Common myeloid progenitor, CD34-positive (primary cell): ENCODE results near the gene CNTN5.

Experiments used
- CTCF ChIA-PET: fragments of 350-600 bp; sonication (Branson Sonifier 250); formaldehyde crosslinking; loops from one replicate; lab custom pipeline; 2021; ENCODE audit warnings: antibody characterized with exemption; lab: Charles Lee
- POLR2A ChIA-PET: fragments of 350-600 bp; sonication (Branson Sonifier 250); formaldehyde crosslinking; loops from one replicate; lab custom pipeline; 2021; ENCODE audit warnings: antibody characterized with exemption; lab: Charles Lee
- DNase-seq, 3 donors: peaks; one replicate each; pipeline versions ENCODE4 v3.0.0 to v3.0.0-alpha.2; 2013
- H3K27ac ChIP-seq, 2 experiments: 1 replicate in 1 of 2; 2 replicates in 1 of 2; pipeline ENCODE4 v1.7.0; 2013; ENCODE audit warnings: inconsistent platforms in 2 of 2, low read length in 2 of 2, mild to moderate bottlenecking in 2 of 2, low read depth in 1 of 2, moderate library complexity in 1 of 2; ENCODE audit not compliant: severe bottlenecking in 2 of 2, insufficient read depth in 1 of 2, poor library complexity in 1 of 2
- H3K27me3 ChIP-seq, 5 experiments: replicated peaks in 2 of 5; 1 replicate in 3 of 5; 2 replicates in 2 of 5; pipeline versions ENCODE4 v1.6.1 to v1.7.0; 2013; ENCODE audit warnings: low read length in 4 of 5, mild to moderate bottlenecking in 2 of 5, moderate library complexity in 2 of 5, inconsistent platforms in 1 of 5; ENCODE audit not compliant: insufficient read depth in 5 of 5, control insufficient read depth in 4 of 5
- H3K36me3 ChIP-seq, 4 experiments: 1 replicate in 2 of 4; 2 replicates in 2 of 4; pipeline versions ENCODE4 v1.6.1 to v1.7.0; 2013; ENCODE audit warnings: low read length in 3 of 4, control low read depth in 1 of 4, mild to moderate bottlenecking in 1 of 4; ENCODE audit not compliant: control insufficient read depth in 4 of 4, insufficient read depth in 4 of 4
- H3K4me1 ChIP-seq, 4 experiments: 1 replicate in 3 of 4; 2 replicates in 1 of 4; pipeline versions ENCODE4 v1.6.1 to v1.7.1; 2013; ENCODE audit warnings: low read length in 3 of 4, mild to moderate bottlenecking in 3 of 4, control low read depth in 1 of 4, inconsistent platforms in 1 of 4, moderate library complexity in 1 of 4; ENCODE audit not compliant: control insufficient read depth in 4 of 4, insufficient read depth in 4 of 4; ENCODE audit errors: control extremely low read depth in 1 of 4
- H3K4me3 ChIP-seq, 7 experiments: 1 replicate in 4 of 7; 2 replicates in 3 of 7; pipeline versions ENCODE4 v1.5.1 to v1.7.0; 2013; ENCODE audit warnings: mild to moderate bottlenecking in 7 of 7, low read length in 6 of 7, moderate library complexity in 6 of 7, inconsistent platforms in 2 of 7, low read depth in 2 of 7, control low read depth in 1 of 7; ENCODE audit not compliant: insufficient read depth in 4 of 7, control insufficient read depth in 1 of 7; ENCODE audit errors: extremely low read depth in 1 of 7
- H3K9me3 ChIP-seq, 5 experiments: 1 replicate in 4 of 5; 2 replicates in 1 of 5; pipeline versions ENCODE4 v1.6.1 to v1.7.1; 2013; ENCODE audit warnings: low read length in 4 of 5, mild to moderate bottlenecking in 2 of 5, inconsistent platforms in 1 of 5, low read depth in 1 of 5, moderate library complexity in 1 of 5; ENCODE audit not compliant: control insufficient read depth in 4 of 5, insufficient read depth in 2 of 5; ENCODE audit errors: control extremely low read depth in 1 of 5
- WGBS: methylation state at CpG from one replicate; pipeline ENCODE4 v1.1.5; 2013; ENCODE audit not compliant: insufficient coverage; 5-methylcytosine and 5-hydroxymethylcytosine counted together

The CNTN5 gene

DNA sequence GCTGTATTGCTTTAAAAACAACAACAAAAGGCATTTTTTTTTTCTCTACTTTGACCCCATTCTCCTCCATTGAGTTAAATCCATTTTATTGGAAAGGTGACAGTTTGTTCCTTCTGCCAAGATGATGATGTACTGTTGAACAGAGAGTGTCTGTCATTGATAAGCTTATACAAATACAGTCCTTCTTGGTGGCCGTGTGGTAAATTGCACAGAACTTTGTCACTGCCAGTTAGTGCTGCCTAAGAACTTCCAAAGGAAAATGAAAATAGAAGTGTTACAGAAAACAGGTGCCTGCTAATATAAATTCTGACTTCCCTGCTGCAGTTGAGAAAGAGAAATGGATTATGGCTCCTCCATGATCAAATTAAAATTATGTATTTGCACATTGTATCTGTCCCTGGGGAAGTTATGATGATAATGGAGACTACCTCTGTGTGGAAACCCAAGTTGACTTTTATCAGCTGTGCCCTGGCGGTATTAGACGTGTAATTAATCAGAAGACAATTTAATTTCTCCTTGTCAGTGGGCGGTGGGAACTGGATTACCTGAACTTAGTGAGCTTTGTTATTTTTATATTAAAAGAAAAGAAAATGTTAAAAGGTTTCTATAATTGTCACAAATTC is 546.7 kb downstream of the CNTN5 start:
- no peaks in the 10 kb centered on the region for H3K9me3 ChIP-seq
- H3K27ac ChIP-seq: no peak overlapping the region
- no peaks in the 10 kb centered on the region for H3K27me3 ChIP-seq
- no peaks in the 10 kb centered on the region for H3K4me1 ChIP-seq
- no peak overlapping the region for H3K4me3 ChIP-seq
- POLR2A ChIA-PET: no interaction called here
- CTCF ChIA-PET: no interaction called here
- no peak for DNase-seq
- no peaks in the 10 kb centered on the region for H3K36me3 ChIP-seq
- WGBS: 17% methylated on average over 1 of the region's 4 CpGs

DNA sequence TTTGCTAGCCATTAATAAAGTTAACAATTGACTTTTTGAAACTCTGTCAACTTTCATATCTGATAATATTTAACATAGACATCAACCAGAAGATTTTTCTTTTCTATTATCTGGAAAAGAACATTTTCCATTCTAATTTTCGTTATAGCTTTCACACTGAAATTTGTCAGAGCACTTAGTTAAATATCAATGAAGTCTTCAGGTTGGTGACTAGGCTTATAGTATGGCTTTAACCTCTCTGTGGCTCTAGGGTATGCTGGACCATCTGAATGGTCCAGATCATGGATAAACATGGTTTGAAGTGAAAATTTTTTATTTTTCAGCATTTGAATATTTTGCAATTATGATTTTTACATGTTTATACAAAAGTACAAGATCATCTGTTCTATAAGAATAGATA is 548.1 kb downstream of the CNTN5 start:
- Histone ChIP-seq H3K9me3 (no peaks in the 10 kb centered on the region), H3K27me3 (no peaks in the 10 kb centered on the region), H3K4me3 (no peak overlapping the region), H3K27ac (no peak overlapping the region), H3K4me1 (no peaks in the 10 kb centered on the region), H3K36me3 (no peaks in the 10 kb centered on the region)
- ChIA-PET POLR2A (no interaction called here), CTCF (no interaction called here)
- no peak for DNase-seq
- WGBS: no CpG with 5 or more reads among the region's 1 CpG

- ChIA-PET POLR2A (no interaction called here), CTCF (no interaction called here)
- 0% methylated on average over 1 of the region's 2 CpGs for WGBS
Observed at GRCh38 chr11:99571094-99571493, 550.3 kb downstream of the CNTN5 start.

DNA sequence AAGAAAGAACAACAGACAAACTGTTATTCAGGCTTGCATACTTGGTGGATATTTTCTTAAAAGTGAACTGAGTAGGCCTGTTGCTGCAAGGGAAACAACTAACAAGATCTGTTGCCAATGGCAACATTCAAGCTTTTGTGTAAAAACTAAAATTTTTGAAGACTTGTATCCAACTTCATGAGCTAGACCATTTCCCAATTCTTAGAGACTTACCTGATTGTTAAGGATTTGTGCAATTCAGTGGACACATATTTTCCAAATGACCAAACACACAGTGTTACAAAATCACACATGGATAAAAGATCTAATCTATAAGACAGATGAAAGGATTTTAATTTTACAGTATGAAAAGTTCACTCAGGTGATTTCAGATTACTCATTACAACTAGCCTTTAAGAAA is 564.1 kb downstream of the CNTN5 start:
- Histone ChIP-seq H3K27me3 (no peaks in the 10 kb centered on the region), H3K4me3 (no peak overlapping the region), H3K36me3 (no peaks in the 10 kb centered on the region), H3K27ac (no peak overlapping the region), H3K9me3 (no peaks in the 10 kb centered on the region), H3K4me1 (no peaks in the 10 kb centered on the region)
- ChIA-PET CTCF (no interaction called here), POLR2A (no interaction called here)
- DNase-seq: no peak

More at GRCh38 chr11:99571094-99571493, 550.3 kb downstream of the CNTN5 start:
- no peaks in the 10 kb centered on the region for H3K27me3 ChIP-seq
- H3K9me3 ChIP-seq: no peaks in the 10 kb centered on the region
- H3K4me1 ChIP-seq: no peaks in the 10 kb centered on the region
- H3K4me3 ChIP-seq: no peak overlapping the region
- no peak for DNase-seq
- no peaks in the 10 kb centered on the region for H3K36me3 ChIP-seq
- H3K27ac ChIP-seq: no peak overlapping the region

DNA sequence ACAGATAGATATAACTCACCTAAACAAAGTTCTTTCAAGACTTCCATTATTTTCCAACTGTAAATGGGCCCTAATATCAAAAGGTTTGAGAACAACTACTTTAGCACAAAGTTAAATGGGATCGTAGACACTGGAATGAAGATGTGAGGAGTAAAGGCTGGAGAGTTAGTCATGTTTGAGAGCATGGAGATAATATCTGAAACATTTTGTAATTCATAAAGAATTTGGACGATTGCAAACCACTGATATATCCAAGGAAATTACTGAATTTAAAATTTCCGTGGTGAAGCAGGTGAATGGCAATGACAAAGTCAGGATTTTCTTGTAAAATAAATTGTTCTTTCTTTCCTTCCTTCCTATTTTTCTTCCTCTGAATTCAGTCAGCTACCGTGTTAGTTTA is 564.9 kb downstream of the CNTN5 start:
- no peak for DNase-seq
- Histone ChIP-seq H3K9me3 (no peaks in the 10 kb centered on the region), H3K4me1 (no peaks in the 10 kb centered on the region), H3K4me3 (no peak overlapping the region), H3K27ac (no peak overlapping the region), H3K27me3 (no peaks in the 10 kb centered on the region), H3K36me3 (no peaks in the 10 kb centered on the region)
- no CpG with 5 or more reads among the region's 4 CpGs for WGBS
- ChIA-PET CTCF (no interaction called here), POLR2A (no interaction called here)

DNA sequence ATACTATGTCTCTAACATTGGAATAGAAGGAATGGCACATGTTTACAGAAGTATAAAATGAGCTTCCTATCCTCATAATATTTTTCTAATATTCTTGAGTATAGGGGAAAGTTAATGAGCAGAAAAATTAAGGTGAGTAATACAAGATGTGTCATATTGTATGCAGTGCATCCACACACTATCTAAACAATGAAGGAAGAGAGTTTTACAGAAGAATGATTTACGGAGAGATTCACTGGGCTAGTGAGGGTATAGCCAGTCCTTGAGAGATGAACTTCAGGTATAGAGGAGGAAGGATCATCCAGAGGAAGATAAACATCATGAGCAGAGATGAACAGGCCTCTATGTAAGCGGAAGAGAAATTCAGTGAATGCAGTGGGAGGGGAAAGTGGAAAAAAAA is 569.0 kb downstream of the CNTN5 start:
- Histone ChIP-seq H3K9me3 (no peaks in the 10 kb centered on the region), H3K4me1 (no peaks in the 10 kb centered on the region), H3K27me3 (no peaks in the 10 kb centered on the region), H3K27ac (no peak overlapping the region), H3K36me3 (no peaks in the 10 kb centered on the region), H3K4me3 (no peak overlapping the region)
- whole genome bisulfite sequencing: 80% methylated on average over 1 of the region's 2 CpGs
- CTCF ChIA-PET: no interaction called here
- no peak for DNase-seq
- POLR2A ChIA-PET: no interaction called here

GRCh38 chr11:99592266-99592665 is 571.5 kb downstream of the CNTN5 start:
- ChIA-PET POLR2A (no interaction called here), CTCF (no interaction called here)
- Histone ChIP-seq H3K27ac (no peak overlapping the region), H3K4me1 (no peaks in the 10 kb centered on the region), H3K4me3 (no peak overlapping the region), H3K9me3 (no peaks in the 10 kb centered on the region), H3K27me3 (no peaks in the 10 kb centered on the region), H3K36me3 (no peaks in the 10 kb centered on the region)
- DNase-seq: no peak
- WGBS: 93% methylated on average over 4 of the region's 4 CpGs
